ENCODE measurements around the gene FITM1. TPM values are rescaled to one million over a fixed set of nuclear protein-coding genes. Genes with fewer than 3 reads are reported as not detected.

The FITM1 gene
- polyA plus RNA-seq, 3 donors: 2.1 TPM; not detected in 2

GRCh38 chr14:24150993-24151392 is 20.5 kb downstream of the FITM1 start:
- H3K9me3 Mint-ChIP-seq: no peaks in the 10 kb centered on the region
- no peak overlapping the region for H3K9ac ChIP-seq (ENCODE audit: insufficient read depth, low read length, poor library complexity, severe bottlenecking)
- H3K79me2 ChIP-seq (ENCODE audit: insufficient read depth, low read length): peaks cover 53% of the 10 kb centered on the region
- no peaks in the 10 kb centered on the region for H3K9me3 ChIP-seq (replicated peaks in 1 of 2; ENCODE audit: control insufficient read depth in 1 of 2, insufficient read depth in 1 of 2, low read length in 2 of 2)
- peak overlapping the region in 1 of 7 donors; percentile 50 for H3K27ac Mint-ChIP-seq
- no peaks in the 10 kb centered on the region for H3K27me3 ChIP-seq (ENCODE audit: control insufficient read depth in 2 of 2, insufficient read depth in 2 of 2, low read length in 2 of 2)
- H3K36me3 Mint-ChIP-seq: peaks cover 59 to 73% of the 10 kb centered on the region in 2 donors
- no peak overlapping the region for H3K27ac ChIP-seq (ENCODE audit: low read depth in 1 of 2, low read length in 2 of 2)
- no peak for TF ChIP-seq CTCF (IDR thresholded peaks at IDR 0.05)
- peak in 1 of 3 donors; percentile 2 for DNase-seq
- peaks cover 61 to 68% of the 10 kb centered on the region in 2 donors for H3K36me3 ChIP-seq (replicated peaks in 1 of 2; ENCODE audit: control insufficient read depth in 1 of 2, insufficient read depth in 2 of 2, low read length in 2 of 2)
- intact Hi-C loops (cut with micrococcal nuclease): no loop called here
- peaks cover 0 to 2% (median 0%) of the 10 kb centered on the region in 3 donors for H3K27me3 Mint-ChIP-seq (ENCODE audit: low read depth in 3 of 3)
- peaks cover 26% of the 10 kb centered on the region for H3K4me1 Mint-ChIP-seq
- WGBS (ENCODE audit: insufficient coverage): 94% methylated on average over 8 of the region's 9 CpGs
- H3K4me3 Mint-ChIP-seq: no peak overlapping the region
- H4K20me1 ChIP-seq (ENCODE audit: insufficient read depth, low read length): peaks cover 49% of the 10 kb centered on the region
- no peak overlapping the region for H3K4me3 ChIP-seq (replicated peaks in 1 of 3; ENCODE audit: low read depth in 2 of 3, low read length in 3 of 3)
- H2AFZ ChIP-seq (ENCODE audit: insufficient read depth, low read depth, low read length, poor library complexity, severe bottlenecking): no peak overlapping the region
- H3K4me1 ChIP-seq (ENCODE audit: control insufficient read depth in 1 of 2, insufficient read depth in 2 of 2, low read length in 2 of 2): peaks cover 14 to 22% of the 10 kb centered on the region in 2 donors
- H3K4me2 ChIP-seq (replicated peaks; ENCODE audit: extremely low read depth, low read length, poor library complexity, severe bottlenecking): no peak overlapping the region

- Histone ChIP-seq H3K4me2 (replicated peaks; ENCODE audit: extremely low read depth, low read length, poor library complexity, severe bottlenecking) (no peak overlapping the region), H3K27me3 (ENCODE audit: control insufficient read depth in 2 of 2, insufficient read depth in 2 of 2, low read length in 2 of 2) (no peaks in the 10 kb centered on the region), H3K79me2 (ENCODE audit: insufficient read depth, low read length) (peaks cover 49% of the 10 kb centered on the region), H4K20me1 (ENCODE audit: insufficient read depth, low read length) (peaks cover 45% of the 10 kb centered on the region), H3K4me3 (replicated peaks in 1 of 3; ENCODE audit: low read depth in 2 of 3, low read length in 3 of 3) (no peak overlapping the region), H3K4me1 (ENCODE audit: control insufficient read depth in 1 of 2, insufficient read depth in 2 of 2, low read length in 2 of 2) (peaks cover 12 to 19% of the 10 kb centered on the region in 2 donors), H3K9me3 (replicated peaks in 1 of 2; ENCODE audit: control insufficient read depth in 1 of 2, insufficient read depth in 1 of 2, low read length in 2 of 2) (no peaks in the 10 kb centered on the region), H3K9ac (ENCODE audit: insufficient read depth, low read length, poor library complexity, severe bottlenecking) (no peak overlapping the region), H3K36me3 (replicated peaks in 1 of 2; ENCODE audit: control insufficient read depth in 1 of 2, insufficient read depth in 2 of 2, low read length in 2 of 2) (peaks cover 65 to 73% of the 10 kb centered on the region in 2 donors), H3K27ac (ENCODE audit: low read depth in 1 of 2, low read length in 2 of 2) (no peak overlapping the region), H2AFZ (ENCODE audit: insufficient read depth, low read depth, low read length, poor library complexity, severe bottlenecking) (no peak overlapping the region)
- no peak for TF ChIP-seq CTCF (IDR thresholded peaks at IDR 0.05)
- peaks cover 60 to 77% of the 10 kb centered on the region in 2 donors for H3K36me3 Mint-ChIP-seq
- H3K4me3 Mint-ChIP-seq: no peak overlapping the region
- 97% methylated on average over 6 of the region's 16 CpGs for WGBS (ENCODE audit: insufficient coverage)
- H3K27ac Mint-ChIP-seq: peak overlapping the region in 2 of 7 donors; percentile 50 to 57
- peaks cover 0 to 2% (median 0%) of the 10 kb centered on the region in 3 donors for H3K27me3 Mint-ChIP-seq (ENCODE audit: low read depth in 3 of 3)
- DNase-seq: no peak
- no peaks in the 10 kb centered on the region for H3K9me3 Mint-ChIP-seq
- H3K4me1 Mint-ChIP-seq: peaks cover 26% of the 10 kb centered on the region
- intact Hi-C loops (cut with micrococcal nuclease): no loop called here
These were observed 21.1 kb downstream of the FITM1 start for GRCh38 chr14:24151404-24152080.
